ENCODE measurements around the gene NAGA. TPM values are rescaled to one million over a fixed set of nuclear protein-coding genes. Genes with fewer than 3 reads are reported as not detected.

The NAGA gene
- total and polyA plus RNA-seq, 9 of the 15 experiments (the other 6 are each of a cell fraction or from before 2014, with no cell fraction given) = 6.5 to 20.6 (median 17.4) TPM

DNA sequence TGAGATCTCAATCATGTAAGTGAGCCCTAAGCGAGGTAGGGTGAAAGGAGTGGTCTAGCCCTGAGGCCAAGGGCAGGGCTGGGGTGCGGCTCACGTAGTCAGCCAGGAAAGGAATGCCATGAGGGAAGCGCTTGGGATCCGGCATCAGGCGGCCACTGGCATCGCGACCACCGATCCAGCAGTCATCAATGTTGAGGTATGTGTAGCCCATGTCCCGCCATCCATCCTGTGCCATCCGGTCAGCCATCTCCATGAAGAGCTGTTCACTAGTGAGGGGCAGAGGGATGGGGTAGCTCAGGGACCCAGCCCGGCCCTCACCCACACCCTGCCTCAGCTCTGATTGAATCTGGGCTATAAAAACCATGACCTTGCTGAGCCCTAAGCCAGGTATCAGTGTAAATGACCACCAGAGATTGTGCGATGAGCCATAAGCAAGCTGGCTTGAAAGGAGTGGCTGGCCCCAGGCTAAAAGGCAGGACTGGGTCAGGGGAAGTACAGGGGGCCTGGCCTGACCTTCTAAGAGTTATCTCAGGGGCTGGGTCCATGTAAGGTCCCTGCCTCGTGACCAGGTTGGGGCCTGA lies 2.9 kb downstream of the NAGA start:
- in situ Hi-C loops (cut with MboI) = no loop called here
- H2AFZ ChIP-seq (ENCODE audit: low read depth, low read length) = no peak overlapping the region

More for the DNA sequence above, 2.9 kb downstream of the NAGA start:
- no peak overlapping the region for H3K4me3 ChIP-seq
- POLR2A ChIA-PET = interaction anchor here (0.7 kb wide), 1 partner anchor 15 kb away, joined by 3 read pairs; no protein-coding TSS in a partner anchor
- H3K79me2 ChIP-seq (ENCODE audit: control insufficient read depth, insufficient read depth, low read length) = peaks cover 21% of the 10 kb centered on the region
- TF ChIP-seq, protein P1, sequence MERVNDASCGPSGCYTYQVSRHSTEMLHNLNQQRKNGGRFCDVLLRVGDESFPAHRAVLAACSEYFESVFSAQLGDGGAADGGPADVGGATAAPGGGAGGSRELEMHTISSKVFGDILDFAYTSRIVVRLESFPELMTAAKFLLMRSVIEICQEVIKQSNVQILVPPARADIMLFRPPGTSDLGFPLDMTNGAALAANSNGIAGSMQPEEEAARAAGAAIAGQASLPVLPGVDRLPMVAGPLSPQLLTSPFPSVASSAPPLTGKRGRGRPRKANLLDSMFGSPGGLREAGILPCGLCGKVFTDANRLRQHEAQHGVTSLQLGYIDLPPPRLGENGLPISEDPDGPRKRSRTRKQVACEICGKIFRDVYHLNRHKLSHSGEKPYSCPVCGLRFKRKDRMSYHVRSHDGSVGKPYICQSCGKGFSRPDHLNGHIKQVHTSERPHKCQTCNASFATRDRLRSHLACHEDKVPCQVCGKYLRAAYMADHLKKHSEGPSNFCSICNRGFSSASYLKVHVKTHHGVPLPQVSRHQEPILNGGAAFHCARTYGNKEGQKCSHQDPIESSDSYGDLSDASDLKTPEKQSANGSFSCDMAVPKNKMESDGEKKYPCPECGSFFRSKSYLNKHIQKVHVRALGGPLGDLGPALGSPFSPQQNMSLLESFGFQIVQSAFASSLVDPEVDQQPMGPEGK (CRISPR knock-in tag; IDR thresholded peaks at IDR 0.05; ENCODE audit: borderline replicate concordance) = no peak
- TF ChIP-seq ZNF143 (CRISPR knock-in tag; IDR thresholded peaks at IDR 0.05) (no peak), CBX1 (IDR thresholded peaks at IDR 0.05; ENCODE audit: low read depth) (no peak), NR1H2 (CRISPR knock-in tag; IDR thresholded peaks at IDR 0.05) (no peak), CREB1 (IDR thresholded peaks at IDR 0.05) (no peak), CREB1 (CRISPR knock-in tag; IDR thresholded peaks at IDR 0.05) (no peak), TAF9B (IDR thresholded peaks at IDR 0.05; ENCODE audit: partially characterized antibody) (no peak), MCM7 (IDR thresholded peaks at IDR 0.05) (no peak), ZNF584 (CRISPR knock-in tag; IDR thresholded peaks at IDR 0.05; ENCODE audit: low read depth) (no peak), SAFB2 (IDR thresholded peaks at IDR 0.05; ENCODE audit: borderline replicate concordance, low read depth, low read length, severe bottlenecking) (no peak), MED1 (CRISPR knock-in tag; IDR thresholded peaks at IDR 0.05; ENCODE audit: borderline replicate concordance) (no peak)
- intact Hi-C loops (cut with micrococcal nuclease) = no loop called here
- DNase-seq (ENCODE audit: extremely low read depth in 1 of 4, low spot score in 3 of 4) (no peak), ATAC-seq (no peak), FAIRE-seq (no peak)
- H3K36me3 ChIP-seq (ENCODE audit: control insufficient read depth, insufficient read depth, low read length) = peaks cover 37% of the 10 kb centered on the region; the same call in 2 of the 3 replicates
- no peak overlapping the region for H3K9ac ChIP-seq (ENCODE audit: insufficient read depth in 1 of 2, low read depth in 2 of 2, low read length in 2 of 2)
- CTCF ChIA-PET (ENCODE audit: low intra/inter-chr PET ratio) = no interaction called here
- peaks cover 19 to 29% of the 10 kb centered on the region in 2 experiments; a peak in 4 of 5 replicates for H3K4me1 ChIP-seq (replicated peaks in 1 of 2; ENCODE audit: control insufficient read depth in 2 of 2, insufficient read depth in 2 of 2, low read length in 2 of 2)
- no TSS peak for BruUV-seq (replicated peaks)
- 88% methylated on average over 12 of the region's 14 CpGs for WGBS (ENCODE audit: insufficient coverage, low coverage, missing lambda C conversion rate)
- H3K9me3 ChIP-seq (replicated peaks; ENCODE audit: control insufficient read depth, insufficient read depth, low read depth, low read length) = no peaks in the 10 kb centered on the region
- H3K4me2 ChIP-seq (ENCODE audit: insufficient read depth, low read length) = no peak overlapping the region
- H3K9me1 ChIP-seq (ENCODE audit: control insufficient read depth, insufficient read depth, low read length) = peaks cover 2% of the 10 kb centered on the region
- no peaks in the 10 kb centered on the region for H3K27me3 ChIP-seq (ENCODE audit: control insufficient read depth in 2 of 2, insufficient read depth in 2 of 2, low read length in 2 of 2)
- H3K27ac ChIP-seq (ENCODE audit: extremely low read depth, low read depth, low read length) = no peak overlapping the region
- H4K20me1 ChIP-seq (replicated peaks; ENCODE audit: control insufficient read depth, insufficient read depth, low read length) = no peaks in the 10 kb centered on the region

Measured in K562 (cell line).